ENCODE results near the gene AFM.

GRCh38 chr4:73432169-73433000 is 49.2 kb upstream of the AFM start:
- no peak for TF ChIP-seq CTCF (conservative IDR thresholded peaks at IDR 0.05; ENCODE audit: low read length)
- TF ChIP-seq EZH2phosphoT487 (IDR thresholded peaks at IDR 0.05; ENCODE audit: borderline replicate concordance, low read depth, low read length): no peak
